ENCODE results near the gene ELMOD1.
"Not testable (repeated sequence)": the region's sequence is repeated elsewhere in the genome, so short reads cannot be mapped to it uniquely, and the experiment has no call there.

The ELMOD1 gene

DNA sequence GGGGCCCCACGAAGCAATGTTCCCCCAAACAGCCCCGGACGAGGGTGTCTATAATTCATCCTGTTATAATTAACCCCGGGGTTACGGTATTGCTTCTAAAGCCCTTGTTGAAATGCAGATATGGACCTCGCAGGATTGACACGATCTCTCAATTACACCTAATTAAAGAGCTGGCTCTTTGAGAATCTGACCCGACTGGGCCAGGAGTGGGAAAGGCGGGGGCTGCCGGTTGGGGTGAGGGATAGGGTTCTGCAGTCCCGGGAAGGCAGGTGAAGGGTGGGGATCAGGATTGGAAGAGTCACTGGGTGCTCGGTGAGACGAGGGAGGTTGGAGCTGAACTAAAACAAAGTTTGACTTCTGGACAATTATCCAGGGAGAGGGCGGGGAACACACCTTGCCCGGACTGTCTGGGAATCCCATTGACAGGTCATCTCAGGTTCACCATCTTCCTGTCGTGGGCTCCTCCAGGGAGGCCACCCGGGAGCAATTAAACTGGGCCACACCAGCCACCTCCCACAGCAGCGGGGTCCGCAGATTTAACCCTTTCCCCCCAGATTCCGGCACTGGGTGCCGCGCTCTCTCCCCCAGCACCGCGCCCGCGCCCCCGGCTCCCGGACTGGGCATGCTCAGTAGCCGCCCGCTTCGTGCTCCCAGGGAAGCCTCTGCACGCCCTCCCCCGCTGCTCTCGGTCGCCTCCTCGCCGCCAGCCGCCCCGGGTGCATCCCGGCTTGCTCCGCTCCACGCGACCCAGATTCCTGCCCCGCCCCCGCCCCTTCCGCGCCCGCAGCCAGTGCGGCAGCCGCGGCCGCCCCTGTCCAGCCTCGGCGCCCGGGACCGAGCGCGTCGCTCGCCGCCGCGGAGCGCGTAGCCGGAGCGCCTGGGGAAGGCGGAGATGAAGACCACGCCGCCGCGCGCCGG, at the start of gene ELMOD1:
Gene ELMOD1, plus strand, starts transcription at position 688 of the 918 bp plus-strand sequence. CDS start 27,043 bp downstream, outside the sequence.
- no peak for DNase-seq (ENCODE audit: low read depth in 2 of 2)

GRCh38 chr11:107545101-107545514, 45.8 kb upstream of the ELMOD1 start:
- no peak for DNase-seq (ENCODE audit: low read depth in 2 of 2)

DNA sequence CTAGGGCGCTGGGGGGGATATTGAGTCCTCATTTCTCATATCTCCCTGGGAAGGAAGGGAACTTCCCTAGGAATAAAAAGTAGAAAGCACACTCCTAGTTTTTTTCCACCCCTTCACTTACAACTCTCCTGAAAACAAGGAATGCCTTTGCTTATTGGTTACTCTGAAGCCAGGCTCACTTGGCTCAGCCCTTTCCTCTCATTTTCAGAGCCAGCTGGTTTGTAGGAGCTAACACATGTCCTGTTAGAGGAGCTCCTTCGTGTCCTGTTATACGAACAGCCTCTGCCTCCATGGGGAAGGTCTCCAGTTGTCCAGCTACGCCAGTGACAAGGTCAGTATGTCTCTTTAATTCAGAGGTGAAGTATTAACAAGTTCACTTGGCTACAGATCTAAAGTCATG, 43.0 kb upstream of the ELMOD1 start:
- DNase-seq (ENCODE audit: low read depth in 2 of 2) = no peak

- DNase-seq (ENCODE audit: low read depth in 2 of 2) = no peak
These were observed 41.5 kb upstream of the ELMOD1 start for GRCh38 chr11:107549253-107549953.

- no peak for DNase-seq (ENCODE audit: low read depth in 2 of 2)
These were observed 41.0 kb upstream of the ELMOD1 start for GRCh38 chr11:107549954-107550285.

DNA sequence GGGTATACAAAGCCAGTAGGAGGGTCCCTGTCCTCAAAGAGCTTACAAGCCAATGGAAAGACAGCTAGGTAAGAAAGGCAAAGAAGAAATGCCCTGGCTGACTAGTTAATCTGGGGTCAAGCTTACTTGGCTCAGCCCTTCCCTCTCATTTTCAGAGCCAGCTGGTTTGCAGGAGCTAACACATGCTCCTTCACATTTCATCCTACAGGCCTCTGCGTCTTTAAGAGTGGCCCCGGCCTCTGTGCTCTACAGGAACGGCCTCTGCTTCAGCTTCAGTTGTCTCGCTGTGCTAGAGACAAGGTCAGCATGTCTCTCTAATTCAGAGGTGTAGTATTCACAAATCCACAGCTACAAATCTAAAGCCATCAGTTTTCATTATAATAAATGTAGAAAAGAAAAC, 40.6 kb upstream of the ELMOD1 start:
- no peak for DNase-seq (ENCODE audit: low read depth in 2 of 2)

- DNase-seq (ENCODE audit: low read depth in 2 of 2) = no peak
These were observed 29.3 kb upstream of the ELMOD1 start for GRCh38 chr11:107561688-107562087.

DNA sequence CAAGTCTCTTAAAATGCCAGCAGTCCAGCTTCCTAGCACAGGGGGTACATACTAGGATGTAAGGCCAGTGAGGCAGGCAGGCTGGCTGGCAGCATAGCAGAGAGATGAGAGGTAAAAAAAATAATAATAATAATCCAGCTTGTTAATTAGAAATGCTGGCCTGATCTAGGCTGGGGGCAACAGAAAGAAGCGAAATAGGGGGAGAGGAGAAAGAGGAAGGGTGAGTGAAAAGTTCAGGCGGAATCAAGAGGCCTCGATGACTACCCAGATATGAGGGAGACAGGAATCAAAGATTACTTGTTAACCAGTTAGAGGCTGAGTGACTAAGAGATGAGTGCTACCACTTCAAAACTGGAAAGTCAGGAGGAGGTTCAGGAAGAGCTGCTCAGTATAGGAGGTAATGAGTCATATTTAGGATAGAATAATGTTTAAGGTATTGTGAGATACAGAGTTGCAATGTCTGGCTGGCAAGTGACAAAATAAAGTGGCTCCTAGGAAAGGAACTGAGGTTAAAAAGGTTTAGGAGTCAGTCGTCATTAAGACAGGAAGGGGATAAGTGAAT, 28.2 kb upstream of the ELMOD1 start:
- no peak for DNase-seq (ENCODE audit: low read depth in 2 of 2)

DNA sequence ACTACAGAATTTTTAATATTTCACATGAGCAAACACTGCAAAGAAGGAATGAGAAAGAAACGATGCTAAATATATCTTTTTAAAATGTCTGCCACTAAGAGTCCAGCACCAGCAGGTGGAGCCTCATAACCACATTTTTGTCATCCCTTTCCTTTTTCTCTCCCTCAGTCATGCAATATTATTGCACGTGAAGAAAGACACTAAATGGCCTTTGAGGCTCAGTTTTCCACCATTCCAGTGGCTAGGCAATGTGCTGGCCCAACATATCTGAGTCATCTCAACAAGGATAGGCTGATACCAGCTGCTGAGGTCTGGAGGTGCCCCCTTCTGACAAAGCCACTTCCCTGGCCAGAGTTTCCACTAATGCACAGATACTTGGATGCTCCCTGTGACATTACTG, 27.2 kb upstream of the ELMOD1 start:
- no peak for DNase-seq (ENCODE audit: low read depth in 2 of 2)

DNA sequence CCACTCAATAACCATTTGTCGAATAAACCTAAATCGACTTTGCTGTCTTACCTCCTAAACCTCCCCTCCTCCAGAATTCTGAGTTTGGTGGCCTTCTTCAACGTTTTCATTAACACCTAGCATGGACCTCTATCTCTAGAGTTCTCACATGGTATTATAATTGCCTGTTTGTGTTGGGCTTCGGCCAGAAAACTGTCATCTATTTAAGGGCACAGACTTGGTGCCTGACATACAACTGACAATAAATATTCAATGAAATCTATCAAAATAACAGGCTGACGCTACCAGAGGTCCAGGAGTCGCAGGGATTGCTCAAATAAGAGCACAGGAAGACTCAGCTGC, 26.1 kb upstream of the ELMOD1 start:
- DNase-seq (ENCODE audit: low read depth in 2 of 2) = no peak

DNA sequence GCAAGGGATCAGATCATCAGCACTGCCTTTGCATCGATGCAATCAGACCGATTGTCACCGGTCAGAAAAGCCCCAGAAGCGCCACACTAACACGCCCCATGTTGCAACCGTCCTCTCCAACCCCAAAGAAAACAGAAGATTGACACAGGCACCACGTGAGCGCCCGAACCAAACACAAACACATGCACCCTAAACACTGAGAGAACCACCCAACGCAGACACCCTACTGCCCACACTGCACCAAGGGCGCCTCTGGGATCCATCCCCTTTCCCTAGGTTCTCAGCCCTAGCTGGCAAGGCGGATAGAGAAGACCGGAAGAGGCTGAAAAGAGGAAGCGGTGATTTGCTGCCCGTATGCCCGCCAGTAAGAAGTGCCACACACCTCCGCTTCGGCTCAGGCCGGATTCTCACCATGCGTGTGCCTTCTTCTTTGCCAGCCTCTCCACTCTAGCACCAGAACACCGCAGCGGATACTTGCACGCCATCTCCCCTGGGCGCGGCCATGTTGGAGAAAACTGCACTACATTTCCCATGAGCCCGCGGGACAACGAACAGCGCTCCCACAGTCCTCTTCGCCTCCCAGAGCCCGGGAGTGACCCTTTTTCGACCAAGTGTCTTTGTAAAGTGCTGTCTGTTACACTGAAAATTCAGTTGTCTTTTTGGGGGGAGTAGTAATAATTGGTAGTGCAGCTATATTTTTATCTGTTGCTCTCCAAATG, 25.6 kb upstream of the ELMOD1 start, which contains the start of gene ALKBH8:
Gene ALKBH8, minus strand, starts transcription at position 517 of the 719 bp plus-strand sequence. CDS start 4,842 bp downstream, outside the sequence.
- peak; percentile 65 to 73 for DNase-seq (ENCODE audit: low read depth in 2 of 2)

- DNase-seq (ENCODE audit: low read depth in 2 of 2) = not testable (repeated sequence)
These were observed 24.9 kb upstream of the ELMOD1 start for GRCh38 chr11:107565955-107566501.

DNA sequence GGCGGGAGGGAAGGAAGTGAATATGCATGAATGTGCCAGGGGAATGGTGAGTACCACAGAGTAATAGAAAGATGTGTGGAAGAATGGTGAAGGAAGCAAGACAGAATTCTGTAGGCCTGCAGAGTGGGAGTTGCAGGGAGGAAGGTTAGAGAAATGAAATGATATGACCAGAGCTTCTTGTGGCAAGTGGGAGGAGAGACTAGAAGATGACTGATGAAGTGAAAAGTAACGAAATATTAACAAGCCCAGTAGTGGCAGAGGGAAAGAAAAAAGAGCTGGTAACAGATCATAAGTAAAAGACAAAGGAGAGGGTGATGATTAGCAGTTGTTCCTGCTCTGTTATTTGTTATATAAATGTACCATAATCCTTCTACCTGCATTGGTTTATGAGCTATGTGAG, 24.4 kb upstream of the ELMOD1 start:
- no peak for DNase-seq (ENCODE audit: low read depth in 2 of 2)

DNA sequence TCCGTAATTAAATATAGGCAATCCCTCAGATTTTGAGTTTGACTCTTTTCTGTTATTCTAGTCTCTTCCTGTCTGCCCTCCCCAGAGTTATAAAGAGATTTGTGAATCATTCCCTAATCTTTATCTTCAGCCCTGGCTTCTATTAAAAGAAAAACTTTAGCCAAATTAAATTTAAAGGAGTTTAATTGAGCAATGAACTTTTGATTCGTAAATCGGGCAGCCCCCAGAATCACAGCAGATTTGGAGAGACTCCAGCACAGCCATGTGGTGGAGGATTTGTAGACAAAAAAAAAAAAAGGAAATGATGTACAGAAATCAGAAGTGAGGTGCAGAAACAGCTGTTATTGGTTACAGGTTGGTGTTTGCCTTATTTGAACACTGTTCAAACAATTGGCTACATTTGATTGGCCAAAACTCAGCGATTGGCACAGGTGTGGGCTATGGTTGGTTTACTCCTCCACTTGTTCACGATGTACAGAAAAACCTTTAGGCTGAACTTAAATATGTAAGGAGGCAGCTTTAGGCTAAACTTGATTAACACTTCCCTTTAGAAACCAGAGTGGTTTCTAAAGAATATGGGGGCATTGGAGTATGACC, 23.1 kb upstream of the ELMOD1 start:
- DNase-seq (ENCODE audit: low read depth in 2 of 2) = no peak

GRCh38 chr11:107570015-107570414, 20.9 kb upstream of the ELMOD1 start:
- no peak for DNase-seq (ENCODE audit: low read depth in 2 of 2)

GRCh38 chr11:107573438-107573837, 17.5 kb upstream of the ELMOD1 start:
- no peak for DNase-seq (ENCODE audit: low read depth in 2 of 2)

DNA sequence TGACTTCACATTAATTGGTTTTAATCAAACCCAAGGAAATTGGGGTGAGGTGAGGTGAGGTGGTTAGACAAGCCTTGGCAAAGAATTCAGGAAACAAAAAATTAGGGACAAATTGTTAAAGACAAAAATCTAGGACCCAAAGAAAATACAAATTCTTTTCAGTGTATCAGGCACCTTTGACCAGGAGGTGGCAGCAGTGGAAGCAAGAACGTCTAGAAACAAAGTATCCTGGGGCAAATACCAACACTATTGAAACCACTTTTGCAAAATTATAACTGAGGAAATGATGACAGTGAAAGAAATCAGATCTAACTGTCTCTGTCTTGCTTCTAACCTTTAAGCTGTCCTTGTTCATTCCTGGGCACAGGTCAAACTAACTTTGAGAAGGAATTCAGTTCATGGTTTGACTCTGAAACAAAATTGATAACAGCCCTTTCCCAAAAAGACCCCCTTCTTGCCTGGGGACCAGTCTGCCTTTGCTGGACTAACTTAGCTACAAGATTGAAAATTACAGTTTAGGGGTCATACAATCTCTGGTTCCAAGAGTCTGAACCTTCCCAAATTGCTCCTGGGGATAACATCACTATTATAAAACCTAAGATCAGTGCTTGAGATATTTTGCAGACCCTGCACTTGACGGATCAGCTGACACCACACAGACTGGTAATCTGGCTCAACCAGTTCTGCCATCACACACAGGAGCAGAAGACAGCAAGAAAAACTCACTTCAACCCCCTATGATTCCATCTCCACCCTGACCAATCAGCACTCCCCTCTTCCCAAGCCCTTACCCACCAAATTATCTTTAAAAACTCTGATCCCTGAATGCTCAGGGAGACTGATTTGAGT, 14.2 kb upstream of the ELMOD1 start:
- peak in 1 of 2 donors; percentile 44 for DNase-seq (ENCODE audit: low read depth in 2 of 2)

DNA sequence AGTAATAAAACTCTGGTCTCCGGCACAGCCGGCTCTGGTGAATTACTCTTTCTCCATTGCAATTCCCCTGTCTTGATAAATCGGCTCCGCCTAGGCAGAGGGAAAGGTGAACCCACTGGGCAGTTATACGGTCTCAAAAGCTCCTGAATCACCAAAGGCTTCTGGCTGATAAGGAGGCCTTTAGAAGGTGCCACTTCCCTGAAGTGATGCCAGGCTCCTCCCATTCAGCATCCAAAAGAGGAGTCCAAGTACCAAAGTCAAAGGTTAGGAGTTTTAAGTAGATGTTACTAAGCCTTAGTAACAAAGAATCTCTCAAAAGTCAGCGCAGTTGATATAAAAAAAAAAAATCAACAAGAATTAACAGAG, 13.6 kb upstream of the ELMOD1 start:
- no peak for DNase-seq (ENCODE audit: low read depth in 2 of 2)

DNA sequence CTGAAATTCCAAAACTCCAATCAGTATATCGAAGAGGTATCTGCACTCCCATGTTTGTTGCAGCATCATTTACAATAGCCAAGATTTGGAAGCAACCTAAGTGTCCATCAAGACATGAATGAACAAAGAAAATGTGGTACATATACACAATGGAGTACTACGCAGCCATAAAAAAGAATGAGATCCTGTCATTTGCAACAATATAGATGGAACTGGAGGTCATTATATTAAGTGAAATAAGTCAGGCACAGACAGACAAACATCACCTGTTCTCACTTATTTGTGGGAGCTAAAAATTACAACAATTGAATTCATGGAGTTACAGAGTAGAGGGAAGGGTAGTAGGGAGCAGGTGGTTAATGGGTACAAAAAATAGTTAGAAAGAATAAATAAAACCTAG, 11.8 kb upstream of the ELMOD1 start:
- not testable (repeated sequence) for DNase-seq (ENCODE audit: low read depth in 2 of 2)

GRCh38 chr11:107581147-107581546, 9.8 kb upstream of the ELMOD1 start:
- no peak for DNase-seq (ENCODE audit: low read depth in 2 of 2)

All from stimulated activated CD4-positive, alpha-beta T cell treated with anti-CD3 and anti-CD28 coated beads, Interleukin-15, amount 100 ng/mL, for 48 hours (primary cell).